Hepatocyte (in vitro differentiated cells): Measurements from ENCODE around the gene SYT1.

ENCODE experiments used
- CTCF ChIP-seq: fragments of 200-600 bp; sonication (generic); IDR thresholded peaks from 2 replicates; pipeline ENCODE4 v1.5.1; 2016; ENCODE audit warnings: antibody characterized with exemption, mild to moderate bottlenecking; ENCODE audit not compliant: poor library complexity
- EZH2phosphoT487 ChIP-seq: fragments of 200-600 bp; sonication (generic); IDR thresholded peaks from one replicate; pipeline ENCODE4 v1.6.1; 2018; ENCODE audit warnings: antibody characterized with exemption, mild to moderate bottlenecking, low read depth, moderate library complexity; ENCODE audit not compliant: unreplicated experiment, severe bottlenecking

DNA sequence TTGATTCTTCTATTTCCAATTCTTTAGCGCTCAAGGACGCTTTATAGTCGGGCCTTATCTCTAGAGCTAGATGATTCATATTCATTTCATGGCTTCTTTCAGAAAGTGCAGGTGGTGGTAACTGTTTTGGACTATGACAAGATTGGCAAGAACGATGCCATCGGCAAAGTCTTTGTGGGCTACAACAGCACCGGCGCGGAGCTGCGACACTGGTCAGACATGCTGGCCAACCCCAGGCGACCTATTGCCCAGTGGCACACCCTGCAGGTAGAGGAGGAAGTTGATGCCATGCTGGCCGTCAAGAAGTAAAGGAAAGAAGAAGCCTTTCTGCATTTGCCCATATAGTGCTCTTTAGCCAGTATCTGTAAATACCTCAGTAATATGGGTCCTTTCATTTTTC, 584.2 kb downstream of the SYT1 start:
- TF ChIP-seq CTCF (no peak), EZH2phosphoT487 (no peak)
